Measurements from ENCODE around the gene HOXD12.

Gene HOXD12

GRCh38 chr2:176079831-176080539 is 19.6 kb upstream of the HOXD12 start:
- Histone ChIP-seq H3K27me3 (peaks cover 58% of the 10 kb centered on the region), H3K36me3 (no peaks in the 10 kb centered on the region), H3K9me3 (no peaks in the 10 kb centered on the region; the same call in 1 of the 2 replicates), H3K4me3 (ENCODE audit: low read depth, low read length) (peak overlapping the region; percentile 65), H3K4me1 (no peaks in the 10 kb centered on the region)
- peak; percentile 87 for DNase-seq
- peak; percentile 76 for TF ChIP-seq CTCF (IDR thresholded peaks at IDR 0.05; ENCODE audit: low read depth, low read length)

- H3K9me3 ChIP-seq, result no peaks in the 10 kb centered on the region; the same call in 1 of the 2 replicates
These were observed 18.8 kb upstream of the HOXD12 start for GRCh38 chr2:176080540-176081375.

GRCh38 chr2:176081376-176081836 is 18.2 kb upstream of the HOXD12 start:
- DNase-seq, result no peak
- no peak for TF ChIP-seq CTCF (IDR thresholded peaks at IDR 0.05; ENCODE audit: low read depth, low read length)
- Histone ChIP-seq H3K36me3 (no peaks in the 10 kb centered on the region), H3K27me3 (peaks cover 73% of the 10 kb centered on the region), H3K9me3 (no peaks in the 10 kb centered on the region; the same call in 1 of the 2 replicates), H3K4me1 (no peaks in the 10 kb centered on the region), H3K4me3 (ENCODE audit: low read depth, low read length) (no peak overlapping the region)

More at GRCh38 chr2:176080540-176081375, 18.8 kb upstream of the HOXD12 start:
- DNase-seq, result no peak
- peaks cover 66% of the 10 kb centered on the region for H3K27me3 ChIP-seq
- no peaks in the 10 kb centered on the region for H3K36me3 ChIP-seq
- H3K4me3 ChIP-seq (ENCODE audit: low read depth, low read length), result peak overlapping the region; percentile 37
- TF ChIP-seq CTCF (IDR thresholded peaks at IDR 0.05; ENCODE audit: low read depth, low read length), result no peak
- H3K4me1 ChIP-seq, result no peaks in the 10 kb centered on the region

- Histone ChIP-seq H3K9me3 (no peaks in the 10 kb centered on the region; the same call in 1 of the 2 replicates), H3K4me1 (no peaks in the 10 kb centered on the region), H3K36me3 (no peaks in the 10 kb centered on the region), H3K4me3 (ENCODE audit: low read depth, low read length) (peak overlapping the region; percentile 34), H3K27me3 (peaks cover 78% of the 10 kb centered on the region)
- peak; percentile 62 for DNase-seq
- TF ChIP-seq CTCF (IDR thresholded peaks at IDR 0.05; ENCODE audit: low read depth, low read length), result no peak
These were observed 17.6 kb upstream of the HOXD12 start for GRCh38 chr2:176081837-176082524.

- no peak for DNase-seq
- no peak overlapping the region for H3K4me3 ChIP-seq (ENCODE audit: low read depth, low read length)
- TF ChIP-seq CTCF (IDR thresholded peaks at IDR 0.05; ENCODE audit: low read depth, low read length), result no peak
- peaks cover 83% of the 10 kb centered on the region for H3K27me3 ChIP-seq
- no peaks in the 10 kb centered on the region for H3K4me1 ChIP-seq
- no peaks in the 10 kb centered on the region for H3K36me3 ChIP-seq
- no peaks in the 10 kb centered on the region; the same call in 1 of the 2 replicates for H3K9me3 ChIP-seq
These were observed 17.1 kb upstream of the HOXD12 start for GRCh38 chr2:176082525-176082823.

Measured in BE2C (cell line).